ENCODE measurements around the gene HS3ST4. TPM values are rescaled to one million over a fixed set of nuclear protein-coding genes. Genes with fewer than 3 reads are reported as not detected.

Gene HS3ST4
- total RNA-seq, 1 donor from 2014 or later: 1.2 TPM

GRCh38 chr16:26137956-26138355 lies 446.2 kb downstream of the HS3ST4 start:
- H3K4me1 Mint-ChIP-seq (ENCODE audit: low read depth, unreplicated experiment): peaks cover 3% of the 10 kb centered on the region
- TF ChIP-seq CTCF (IDR thresholded peaks at IDR 0.05; ENCODE audit: insufficient read depth, low read depth, low read length) (no peak), EZH2 (IDR thresholded peaks at IDR 0.05; ENCODE audit: insufficient read depth, low read length) (no peak)
- Histone ChIP-seq H3K9me3 (ENCODE audit: insufficient read depth, low read depth, low read length) (peaks cover 6% of the 10 kb centered on the region), H2AFZ (ENCODE audit: low read depth, low read length) (no peak overlapping the region), H3K27ac (ENCODE audit: low read depth, low read length) (no peak overlapping the region), H3K36me3 (ENCODE audit: insufficient read depth, low read length) (no peaks in the 10 kb centered on the region), H3K4me2 (ENCODE audit: low read length) (no peak overlapping the region), H4K20me1 (ENCODE audit: insufficient read depth, low read length) (no peaks in the 10 kb centered on the region), H3K4me1 (ENCODE audit: insufficient read depth, low read length) (no peaks in the 10 kb centered on the region), H3K79me2 (ENCODE audit: insufficient read depth, low read length) (no peaks in the 10 kb centered on the region), H3K4me3 (ENCODE audit: insufficient read depth, low read depth, low read length) (no peak overlapping the region), H3K27me3 (ENCODE audit: insufficient read depth, low read length) (no peaks in the 10 kb centered on the region), H3K9ac (ENCODE audit: low read length) (no peak overlapping the region)
- no peaks in the 10 kb centered on the region for H3K27me3 Mint-ChIP-seq (ENCODE audit: low read depth, unreplicated experiment)
- DNase-seq (ENCODE audit: low read depth) (no peak), FAIRE-seq (no peak)
- H3K27ac Mint-ChIP-seq (ENCODE audit: unreplicated experiment): no peak overlapping the region
- no peak overlapping the region for H3K4me3 Mint-ChIP-seq (ENCODE audit: unreplicated experiment)
- peaks cover 3% of the 10 kb centered on the region for H3K9me3 Mint-ChIP-seq (ENCODE audit: unreplicated experiment)
- no peaks in the 10 kb centered on the region for H3K36me3 Mint-ChIP-seq (ENCODE audit: low read depth, unreplicated experiment)

- H3K36me3 ChIP-seq (ENCODE audit: insufficient read depth, low read length): no peaks in the 10 kb centered on the region
- peaks cover 6% of the 10 kb centered on the region for H3K9me3 ChIP-seq (ENCODE audit: insufficient read depth, low read depth, low read length)
- H3K4me3 ChIP-seq (ENCODE audit: insufficient read depth, low read depth, low read length): no peak overlapping the region
- Mint-ChIP-seq H3K27me3 (ENCODE audit: low read depth, unreplicated experiment) (no peaks in the 10 kb centered on the region), H3K4me3 (ENCODE audit: unreplicated experiment) (no peak overlapping the region), H3K4me1 (ENCODE audit: low read depth, unreplicated experiment) (peaks cover 3% of the 10 kb centered on the region), H3K27ac (ENCODE audit: unreplicated experiment) (no peak overlapping the region), H3K9me3 (ENCODE audit: unreplicated experiment) (peaks cover 3% of the 10 kb centered on the region), H3K36me3 (ENCODE audit: low read depth, unreplicated experiment) (no peaks in the 10 kb centered on the region)
- DNase-seq (ENCODE audit: low read depth) (no peak), FAIRE-seq (no peak)
- no peaks in the 10 kb centered on the region for H3K27me3 ChIP-seq (ENCODE audit: insufficient read depth, low read length)
- H3K9ac ChIP-seq (ENCODE audit: low read length): no peak overlapping the region
- no peak overlapping the region for H2AFZ ChIP-seq (ENCODE audit: low read depth, low read length)
- no peaks in the 10 kb centered on the region for H3K79me2 ChIP-seq (ENCODE audit: insufficient read depth, low read length)
- no peak overlapping the region for H3K27ac ChIP-seq (ENCODE audit: low read depth, low read length)
- no peak overlapping the region for H3K4me2 ChIP-seq (ENCODE audit: low read length)
- no peaks in the 10 kb centered on the region for H4K20me1 ChIP-seq (ENCODE audit: insufficient read depth, low read length)
- no peak for TF ChIP-seq CTCF (IDR thresholded peaks at IDR 0.05; ENCODE audit: insufficient read depth, low read depth, low read length)
- no peak for TF ChIP-seq EZH2 (IDR thresholded peaks at IDR 0.05; ENCODE audit: insufficient read depth, low read length)
- H3K4me1 ChIP-seq (ENCODE audit: insufficient read depth, low read length): no peaks in the 10 kb centered on the region
Measured at GRCh38 chr16:26139091-26139490, 447.3 kb downstream of the HS3ST4 start.

GRCh38 chr16:26139884-26140283 lies 448.1 kb downstream of the HS3ST4 start:
- H3K4me3 ChIP-seq (ENCODE audit: insufficient read depth, low read depth, low read length): no peak overlapping the region
- H3K9ac ChIP-seq (ENCODE audit: low read length): no peak overlapping the region
- no peaks in the 10 kb centered on the region for H3K4me1 ChIP-seq (ENCODE audit: insufficient read depth, low read length)
- H3K27me3 ChIP-seq (ENCODE audit: insufficient read depth, low read length): no peaks in the 10 kb centered on the region
- H3K27me3 Mint-ChIP-seq (ENCODE audit: low read depth, unreplicated experiment): no peaks in the 10 kb centered on the region
- no peaks in the 10 kb centered on the region for H3K36me3 ChIP-seq (ENCODE audit: insufficient read depth, low read length)
- no peak for FAIRE-seq
- H3K9me3 ChIP-seq (ENCODE audit: insufficient read depth, low read depth, low read length): peaks cover 6% of the 10 kb centered on the region
- no peaks in the 10 kb centered on the region for H3K36me3 Mint-ChIP-seq (ENCODE audit: low read depth, unreplicated experiment)
- no peak overlapping the region for H2AFZ ChIP-seq (ENCODE audit: low read depth, low read length)
- no peak for TF ChIP-seq CTCF (IDR thresholded peaks at IDR 0.05; ENCODE audit: insufficient read depth, low read depth, low read length)
- no peak for TF ChIP-seq EZH2 (IDR thresholded peaks at IDR 0.05; ENCODE audit: insufficient read depth, low read length)
- no peak overlapping the region for H3K27ac ChIP-seq (ENCODE audit: low read depth, low read length)
- no peak overlapping the region for H3K4me3 Mint-ChIP-seq (ENCODE audit: unreplicated experiment)
- no peaks in the 10 kb centered on the region for H4K20me1 ChIP-seq (ENCODE audit: insufficient read depth, low read length)
- peaks cover 3% of the 10 kb centered on the region for H3K9me3 Mint-ChIP-seq (ENCODE audit: unreplicated experiment)
- no peak for DNase-seq (ENCODE audit: low read depth)
- no peaks in the 10 kb centered on the region for H3K79me2 ChIP-seq (ENCODE audit: insufficient read depth, low read length)
- no peak overlapping the region for H3K4me2 ChIP-seq (ENCODE audit: low read length)
- H3K4me1 Mint-ChIP-seq (ENCODE audit: low read depth, unreplicated experiment): peaks cover 3% of the 10 kb centered on the region
- no peak overlapping the region for H3K27ac Mint-ChIP-seq (ENCODE audit: unreplicated experiment)

Data from astrocyte (in vitro differentiated cells and primary cell).